HepG2 (cell line): ENCODE measurements around the gene SHISA7. TPM values are rescaled to one million over a fixed set of nuclear protein-coding genes. Genes with fewer than 3 reads are reported as not detected.

Experiments used
- AGO2 ChIP-seq: fragments of 200-400 bp; formaldehyde crosslinking; optimal IDR thresholded peaks from 2 replicates; pipeline ENCODE3; 2017; ENCODE audit warnings: mild to moderate bottlenecking, low read depth, low read length, moderate library complexity
- CBX2 ChIP-seq, 2 experiments: fragments of 200-600 bp in 1 of 2; sonication (generic); formaldehyde crosslinking in 1 of 2; IDR thresholded peaks; 2 replicates each; pipeline versions ENCODE4 v1.7.0 to v1.8.1; 2018 to 2022; ENCODE audit warnings: low read depth in 2 of 2, low read length in 1 of 2, mild to moderate bottlenecking in 1 of 2, missing genetic modification reagents in 1 of 2
- DNMT1 ChIP-seq: sonication (generic); formaldehyde crosslinking; IDR thresholded peaks from 2 replicates; pipeline ENCODE4 v1.5.1; 2020; ENCODE audit warnings: mild to moderate bottlenecking, missing genetic modification reagents
- ESRRA ChIP-seq: sonication (generic); formaldehyde crosslinking; IDR thresholded peaks from 2 replicates; pipeline ENCODE4 v1.5.1; 2020; ENCODE audit warnings: mild to moderate bottlenecking, low read depth, missing genetic modification reagents
- FOSL1 ChIP-seq: sonication (generic); formaldehyde crosslinking; IDR thresholded peaks from 2 replicates; pipeline ENCODE4 v1.9.0; 2021; ENCODE audit warnings: missing genetic modification reagents, borderline replicate concordance
- MXD1 ChIP-seq: sonication (generic); formaldehyde crosslinking; IDR thresholded peaks from 2 replicates; pipeline ENCODE4 v1.4.0; 2020; ENCODE audit warnings: mild to moderate bottlenecking, missing genetic modification reagents
- MZF1 ChIP-seq: sonication (generic); formaldehyde crosslinking; IDR thresholded peaks from 2 replicates; pipeline ENCODE4 v1.8.1; 2023; ENCODE audit warnings: mild to moderate bottlenecking, missing genetic modification reagents, borderline replicate concordance
- SP1 ChIP-seq, 2 experiments: fragments of 450-650 bp in 1 of 2; sonication (generic) in 1 of 2; formaldehyde crosslinking in 1 of 2; IDR thresholded peaks; 2 replicates each; pipeline versions ENCODE4 v1.4.0 to v1.6.1; 2016 to 2020; ENCODE audit warnings: missing genetic modification reagents in 1 of 2
- SRF ChIP-seq: IDR thresholded peaks from 2 replicates; pipeline ENCODE4 v1.6.1; 2011; ENCODE audit warnings: mild to moderate bottlenecking, low read depth, low read length, moderate library complexity
- YEATS2 ChIP-seq: sonication (generic); formaldehyde crosslinking; IDR thresholded peaks from 2 replicates; pipeline ENCODE4 v1.4.0; 2020; ENCODE audit warnings: missing genetic modification reagents, borderline replicate concordance
- ZFP36 ChIP-seq: fragments of 150-350 bp; IDR thresholded peaks from 2 replicates; pipeline ENCODE4 v1.6.1; 2018; ENCODE audit warnings: borderline replicate concordance, low read length, low read depth; ENCODE audit not compliant: partially characterized antibody
- ZNF329 ChIP-seq: sonication (generic); formaldehyde crosslinking; IDR thresholded peaks from 2 replicates; pipeline ENCODE4 v1.9.0; 2021; ENCODE audit warnings: low read depth, mild to moderate bottlenecking, missing genetic modification reagents
- ZNF354B ChIP-seq: sonication (generic); formaldehyde crosslinking; IDR thresholded peaks from 2 replicates; pipeline ENCODE4 v1.8.0; 2022; ENCODE audit warnings: mild to moderate bottlenecking, missing genetic modification reagents
- ZNF468 ChIP-seq: sonication (generic); formaldehyde crosslinking; IDR thresholded peaks from 2 replicates; pipeline ENCODE4 v1.8.0; 2022; ENCODE audit warnings: mild to moderate bottlenecking, moderate library complexity, missing genetic modification reagents
- ZNF484 ChIP-seq: sonication (generic); formaldehyde crosslinking; IDR thresholded peaks from 2 replicates; pipeline ENCODE4 v1.5.1; 2020; ENCODE audit warnings: mild to moderate bottlenecking, low read depth, missing genetic modification reagents, borderline replicate concordance
- ZNF557 ChIP-seq: sonication (generic); formaldehyde crosslinking; IDR thresholded peaks from 2 replicates; pipeline ENCODE4 v1.4.0; 2020; ENCODE audit warnings: missing genetic modification reagents
- ZNF7 ChIP-seq: IDR thresholded peaks from 2 replicates; pipeline ENCODE4 v1.6.1; 2016; ENCODE audit warnings: missing biosample characterization, missing genetic modification reagents
- ZNF724P ChIP-seq: sonication (generic); formaldehyde crosslinking; IDR thresholded peaks from 2 replicates; pipeline ENCODE4 v1.8.0; 2022; ENCODE audit warnings: missing genetic modification reagents, borderline replicate concordance
- ZNF772 ChIP-seq: sonication (generic); formaldehyde crosslinking; IDR thresholded peaks from 2 replicates; pipeline ENCODE4 v1.5.0; 2020; ENCODE audit warnings: mild to moderate bottlenecking, missing genetic modification reagents
- ZNF792 ChIP-seq: IDR thresholded peaks from 2 replicates; pipeline ENCODE4 v1.6.1; 2016
- ZSCAN31 ChIP-seq: sonication (generic); formaldehyde crosslinking; IDR thresholded peaks from 2 replicates; pipeline ENCODE4 v1.5.0; 2020; ENCODE audit warnings: low read depth, mild to moderate bottlenecking, missing genetic modification reagents
- polyA plus RNA-seq, 8 experiments: library from polyadenylated mRNA; depleted of rRNA in 3 of 8; stranded (reverse) in 7 of 8; unstranded in 1 of 8; fragments of >200 nt; fragmentation: Illumina TruSeq in 4 of 8; extraction: Trizol in 4 of 8; gene quantifications; 2 replicates each; pipeline versions ENCODE4 v1.2.1 to v1.2.3, GENCODE V29; 2011 to 2016; ENCODE audit warnings: low read depth in 4 of 8, missing spikeins in 1 of 8, mixed read lengths in 1 of 8; ENCODE audit not compliant: insufficient read depth in 1 of 8
- total RNA-seq, 5 experiments: library from RNA; depleted of rRNA; stranded (reverse); fragments of >200 nt; fragmentation: Illumina TruSeq; extraction: Trizol; gene quantifications; 2 replicates each; pipeline ENCODE4 v1.2.3, GENCODE V29; 2016; ENCODE audit warnings: low read depth in 1 of 5
- TF ChIP-seq, protein P1 (sequence below): IDR thresholded peaks from 2 replicates; pipeline ENCODE4 v1.4.0; 2020; ENCODE audit warnings: mild to moderate bottlenecking, missing genetic modification reagents
- TF ChIP-seq, protein P2 (sequence below), 2 experiments: sonication (generic) in 1 of 2; formaldehyde crosslinking in 1 of 2; IDR thresholded peaks; 2 replicates each; pipeline versions ENCODE4 v1.4.0 to v1.6.1; 2018 to 2020; ENCODE audit warnings: missing genetic modification reagents in 2 of 2, borderline replicate concordance in 1 of 2, low read depth in 1 of 2, mild to moderate bottlenecking in 1 of 2, missing biosample characterization in 1 of 2

The SHISA7 gene
- total and polyA plus RNA-seq, 2 of the 13 experiments (the other 11 are each of a cell fraction or from before 2014, with no cell fraction given) = not detected

- TF ChIP-seq MZF1 (CRISPR knock-in tag) (0 out of 2 replicates have a peak, but pooled peaks have one; percentile 38), ZNF354B (CRISPR knock-in tag) (peak; percentile 48; the same call in 1 of the 2 replicates), FOSL1 (CRISPR knock-in tag) (no peak), ZNF724P (CRISPR knock-in tag) (peak; percentile 35; the same call in 1 of the 2 replicates), ZNF792 (peak; percentile 67; the same call in 1 of the 2 replicates), SRF (0 out of 2 replicates have a peak, but pooled peaks have one; percentile 37), ZSCAN31 (CRISPR knock-in tag) (peak; percentile 77; the same call in 1 of the 2 replicates), ZNF329 (CRISPR knock-in tag) (peak; percentile 32; the same call in 1 of the 2 replicates), MXD1 (CRISPR knock-in tag) (peak; percentile 80), ZNF484 (CRISPR knock-in tag) (peak; percentile 89; the same call in 1 of the 2 replicates), AGO2 (no peak), DNMT1 (CRISPR knock-in tag) (no peak), ZNF772 (peak; percentile 80), ZFP36 (no peak), ZNF7 (CRISPR knock-in tag) (no peak), CBX2 (IDR thresholded peaks at IDR 0.05; ENCODE audit: low read depth, low read length) (no peak), CBX2 (CRISPR knock-in tag; IDR thresholded peaks at IDR 0.05; ENCODE audit: low read depth) (no peak), SP1 (IDR thresholded peaks at IDR 0.05) (no peak), SP1 (CRISPR knock-in tag; IDR thresholded peaks at IDR 0.05) (peak; percentile 94), ZNF557 (CRISPR knock-in tag) (no peak), ESRRA (peak; percentile 38; the same call in 1 of the 2 replicates), YEATS2 (0 out of 2 replicates have a peak, but pooled peaks have one; percentile 79), ZNF468 (CRISPR knock-in tag) (no peak)
- TF ChIP-seq, protein P1, sequence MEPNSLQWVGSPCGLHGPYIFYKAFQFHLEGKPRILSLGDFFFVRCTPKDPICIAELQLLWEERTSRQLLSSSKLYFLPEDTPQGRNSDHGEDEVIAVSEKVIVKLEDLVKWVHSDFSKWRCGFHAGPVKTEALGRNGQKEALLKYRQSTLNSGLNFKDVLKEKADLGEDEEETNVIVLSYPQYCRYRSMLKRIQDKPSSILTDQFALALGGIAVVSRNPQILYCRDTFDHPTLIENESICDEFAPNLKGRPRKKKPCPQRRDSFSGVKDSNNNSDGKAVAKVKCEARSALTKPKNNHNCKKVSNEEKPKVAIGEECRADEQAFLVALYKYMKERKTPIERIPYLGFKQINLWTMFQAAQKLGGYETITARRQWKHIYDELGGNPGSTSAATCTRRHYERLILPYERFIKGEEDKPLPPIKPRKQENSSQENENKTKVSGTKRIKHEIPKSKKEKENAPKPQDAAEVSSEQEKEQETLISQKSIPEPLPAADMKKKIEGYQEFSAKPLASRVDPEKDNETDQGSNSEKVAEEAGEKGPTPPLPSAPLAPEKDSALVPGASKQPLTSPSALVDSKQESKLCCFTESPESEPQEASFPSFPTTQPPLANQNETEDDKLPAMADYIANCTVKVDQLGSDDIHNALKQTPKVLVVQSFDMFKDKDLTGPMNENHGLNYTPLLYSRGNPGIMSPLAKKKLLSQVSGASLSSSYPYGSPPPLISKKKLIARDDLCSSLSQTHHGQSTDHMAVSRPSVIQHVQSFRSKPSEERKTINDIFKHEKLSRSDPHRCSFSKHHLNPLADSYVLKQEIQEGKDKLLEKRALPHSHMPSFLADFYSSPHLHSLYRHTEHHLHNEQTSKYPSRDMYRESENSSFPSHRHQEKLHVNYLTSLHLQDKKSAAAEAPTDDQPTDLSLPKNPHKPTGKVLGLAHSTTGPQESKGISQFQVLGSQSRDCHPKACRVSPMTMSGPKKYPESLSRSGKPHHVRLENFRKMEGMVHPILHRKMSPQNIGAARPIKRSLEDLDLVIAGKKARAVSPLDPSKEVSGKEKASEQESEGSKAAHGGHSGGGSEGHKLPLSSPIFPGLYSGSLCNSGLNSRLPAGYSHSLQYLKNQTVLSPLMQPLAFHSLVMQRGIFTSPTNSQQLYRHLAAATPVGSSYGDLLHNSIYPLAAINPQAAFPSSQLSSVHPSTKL = no peak
- TF ChIP-seq, protein P2, sequence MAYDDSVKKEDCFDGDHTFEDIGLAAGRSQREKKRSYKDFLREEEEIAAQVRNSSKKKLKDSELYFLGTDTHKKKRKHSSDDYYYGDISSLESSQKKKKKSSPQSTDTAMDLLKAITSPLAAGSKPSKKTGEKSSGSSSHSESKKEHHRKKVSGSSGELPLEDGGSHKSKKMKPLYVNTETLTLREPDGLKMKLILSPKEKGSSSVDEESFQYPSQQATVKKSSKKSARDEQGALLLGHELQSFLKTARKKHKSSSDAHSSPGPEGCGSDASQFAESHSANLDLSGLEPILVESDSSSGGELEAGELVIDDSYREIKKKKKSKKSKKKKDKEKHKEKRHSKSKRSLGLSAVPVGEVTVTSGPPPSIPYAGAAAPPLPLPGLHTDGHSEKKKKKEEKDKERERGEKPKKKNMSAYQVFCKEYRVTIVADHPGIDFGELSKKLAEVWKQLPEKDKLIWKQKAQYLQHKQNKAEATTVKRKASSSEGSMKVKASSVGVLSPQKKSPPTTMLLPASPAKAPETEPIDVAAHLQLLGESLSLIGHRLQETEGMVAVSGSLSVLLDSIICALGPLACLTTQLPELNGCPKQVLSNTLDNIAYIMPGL (CRISPR knock-in tag; IDR thresholded peaks at IDR 0.05; ENCODE audit: borderline replicate concordance in 1 of 2, low read depth in 1 of 2) = peak; percentile 51 to 59; a peak in 3 of 4 replicates
Observed at GRCh38 chr19:55476100-55476775, 33.1 kb upstream of the SHISA7 start, which contains the start of gene ZNF628 (continued).
